H1 (cell line): ENCODE data around the gene SGPP2. TPM values are rescaled to one million over a fixed set of nuclear protein-coding genes. Genes with fewer than 3 reads are reported as not detected.

Experiments used
- CTCF ChIA-PET: fragments of 300-600 bp; sonication (Branson Sonifier 250); formaldehyde crosslinking; loops from one replicate; lab custom pipeline; 2021; ENCODE audit not compliant: partially characterized antibody; lab: Charles Lee
- POLR2A ChIA-PET: fragments of 300-600 bp; sonication (Branson Sonifier 250); formaldehyde crosslinking; loops from one replicate; lab custom pipeline; 2021; ENCODE audit warnings: inconsistent platforms; ENCODE audit not compliant: partially characterized antibody; lab: Charles Lee
- DNase-seq, 2 experiments: peaks; one replicate each; pipeline versions ENCODE4 v3.0.0 to v3.0.0-alpha.2; 2010 to 2022; ENCODE audit warnings: low spot score in 2 of 2, low read depth in 1 of 2, mixed read lengths in 1 of 2
- FAIRE-seq: peaks from 2 replicates; lab custom pipeline; 2011; peaks lifted over from hg19 to GRCh38; lab: Jason Lieb, UNC
- H2AFZ ChIP-seq: 2 replicates; pipeline ENCODE4 v1.8.1; 2012; ENCODE audit warnings: low read length, inconsistent platforms
- H2AK5ac ChIP-seq: 2 replicates; pipeline ENCODE4 v1.6.1; 2013; ENCODE audit warnings: low read depth, low read length
- H2BK120ac ChIP-seq: replicated peaks from 2 replicates; pipeline ENCODE3; 2013; ENCODE audit warnings: low read depth, low read length, inconsistent platforms
- H2BK12ac ChIP-seq: 2 replicates; pipeline ENCODE4 v1.6.1; 2013; ENCODE audit warnings: low read depth, low read length
- H2BK15ac ChIP-seq: 2 replicates; pipeline ENCODE4 v1.6.1; 2013; ENCODE audit warnings: low read length
- H2BK20ac ChIP-seq: 2 replicates; pipeline ENCODE4 v1.6.1; 2013; ENCODE audit warnings: low read length
- H2BK5ac ChIP-seq: 2 replicates; pipeline ENCODE4 v1.6.1; 2013; ENCODE audit warnings: low read depth, low read length
- H3K14ac ChIP-seq: 2 replicates; pipeline ENCODE4 v1.6.1; 2013; ENCODE audit warnings: inconsistent platforms; ENCODE audit not compliant: insufficient read length
- H3K18ac ChIP-seq: 2 replicates; pipeline ENCODE4 v1.6.1; 2013; ENCODE audit warnings: low read length; ENCODE audit errors: extremely low read depth
- H3K23ac ChIP-seq: 2 replicates; pipeline ENCODE4 v1.6.1; 2013; ENCODE audit warnings: inconsistent platforms; ENCODE audit not compliant: insufficient read length
- H3K23me2 ChIP-seq: 2 replicates; pipeline ENCODE4 v1.6.1; 2013; ENCODE audit warnings: low read depth, low read length
- H3K27ac ChIP-seq: 2 replicates; pipeline ENCODE4 v1.6.1; 2011; ENCODE audit warnings: low read depth, low read length, inconsistent platforms
- H3K27me3 ChIP-seq, 4 experiments: replicated peaks in 1 of 4; 1 replicate in 1 of 4; 2 replicates in 3 of 4; pipeline versions ENCODE4 v1.6.1 to v1.8.1; 2011 to 2013; ENCODE audit warnings: low read length in 3 of 4, mild to moderate bottlenecking in 3 of 4, inconsistent platforms in 2 of 4, mixed read lengths in 2 of 4, moderate library complexity in 1 of 4; ENCODE audit not compliant: control insufficient read depth in 3 of 4, insufficient read depth in 3 of 4; ENCODE audit errors: extremely low read depth in 1 of 4
- H3K36me3 ChIP-seq, 4 experiments: 2 replicates each; pipeline versions ENCODE4 v1.6.1 to v1.8.1; 2011 to 2013; ENCODE audit warnings: mild to moderate bottlenecking in 4 of 4, low read length in 3 of 4, moderate library complexity in 2 of 4, control low read depth in 1 of 4, inconsistent platforms in 1 of 4; ENCODE audit not compliant: insufficient read depth in 4 of 4, control insufficient read depth in 2 of 4
- H3K4ac ChIP-seq: replicated peaks from 2 replicates; pipeline ENCODE3; 2013; ENCODE audit warnings: low read length, low read depth, mixed read lengths, inconsistent platforms; ENCODE audit not compliant: insufficient read length
- H3K4me1 ChIP-seq, 4 experiments: replicated peaks in 1 of 4; 1 replicate in 1 of 4; 2 replicates in 3 of 4; pipeline versions ENCODE4 v1.6.1 to v1.8.1; 2011 to 2013; ENCODE audit warnings: low read length in 3 of 4, inconsistent platforms in 2 of 4, mixed read lengths in 1 of 4; ENCODE audit not compliant: insufficient read depth in 4 of 4, control insufficient read depth in 3 of 4
- H3K4me2 ChIP-seq, 2 experiments: 2 replicates each; pipeline versions ENCODE4 v1.6.1 to v1.8.1; 2011 to 2013; ENCODE audit warnings: low read depth in 2 of 2, low read length in 2 of 2, control low read depth in 1 of 2, inconsistent platforms in 1 of 2, mild to moderate bottlenecking in 1 of 2; ENCODE audit not compliant: insufficient read depth in 1 of 2
- H3K4me3 ChIP-seq, 4 experiments: fragments of 200-600, 300-600 bp in 1 of 4; sonication (generic), shearing (Covaris generic), sonication (Bioruptor Twin) in 1 of 4; 2 replicates each; pipeline versions ENCODE4 v1.5.1 to v1.8.1; 2011 to 2016; ENCODE audit warnings: low read length in 4 of 4, low read depth in 3 of 4, control low read depth in 2 of 4, inconsistent platforms in 2 of 4, mild to moderate bottlenecking in 2 of 4, mixed read lengths in 1 of 4, moderate library complexity in 1 of 4; ENCODE audit not compliant: insufficient read depth in 2 of 4; ENCODE audit errors: extremely low read depth in 1 of 4
- H3K56ac ChIP-seq: replicated peaks from 2 replicates; pipeline ENCODE3; 2013; ENCODE audit warnings: low read depth, mild to moderate bottlenecking, mixed read lengths, low read length, inconsistent platforms; ENCODE audit not compliant: insufficient read length
- H3K79me1 ChIP-seq: 2 replicates; pipeline ENCODE4 v1.6.1; 2013; ENCODE audit warnings: low read depth, low read length, control low read depth
- H3K79me2 ChIP-seq, 2 experiments: 2 replicates each; pipeline versions ENCODE4 v1.6.1 to v1.8.1; 2012 to 2013; ENCODE audit warnings: low read length in 2 of 2, mild to moderate bottlenecking in 2 of 2, inconsistent platforms in 1 of 2; ENCODE audit not compliant: insufficient read depth in 2 of 2, control insufficient read depth in 1 of 2
- H3K9ac ChIP-seq, 4 experiments: replicated peaks in 1 of 4; 1 replicate in 1 of 4; 2 replicates in 3 of 4; pipeline versions ENCODE4 v1.6.1 to v1.8.1; 2011 to 2013; ENCODE audit warnings: low read depth in 3 of 4, low read length in 3 of 4, control low read depth in 2 of 4, mild to moderate bottlenecking in 2 of 4, moderate library complexity in 2 of 4, inconsistent platforms in 1 of 4; ENCODE audit errors: extremely low read depth in 1 of 4
- H3K9me3 ChIP-seq, 2 experiments: 2 replicates each; pipeline versions ENCODE4 v1.6.1 to v1.8.1; 2012 to 2013; ENCODE audit warnings: mild to moderate bottlenecking in 2 of 2, moderate library complexity in 2 of 2, control low read depth in 1 of 2, inconsistent platforms in 1 of 2, low read depth in 1 of 2, low read length in 1 of 2, mixed read lengths in 1 of 2; ENCODE audit not compliant: insufficient read depth in 2 of 2
- H4K20me1 ChIP-seq, 2 experiments: replicated peaks in 1 of 2; 2 replicates each; pipeline versions ENCODE3 to v1.8.1; 2011 to 2013; ENCODE audit warnings: inconsistent platforms in 2 of 2, low read length in 2 of 2, mild to moderate bottlenecking in 1 of 2; ENCODE audit not compliant: insufficient read depth in 2 of 2, control insufficient read depth in 1 of 2
- H4K5ac ChIP-seq: 2 replicates; pipeline ENCODE4 v1.6.1; 2013; ENCODE audit warnings: low read length, low read depth, mixed read lengths, inconsistent platforms; ENCODE audit not compliant: insufficient read length
- H4K8ac ChIP-seq: 2 replicates; pipeline ENCODE4 v1.8.0; 2013; ENCODE audit warnings: mild to moderate bottlenecking, moderate library complexity, low read length, inconsistent platforms; ENCODE audit not compliant: insufficient read depth; ENCODE audit errors: extremely low read depth
- H4K91ac ChIP-seq: replicated peaks from 2 replicates; pipeline ENCODE3; 2013; ENCODE audit warnings: low read length, mixed read lengths, inconsistent platforms; ENCODE audit not compliant: insufficient read length
- CTCF ChIP-seq, 3 experiments: IDR thresholded peaks; 1 replicate in 2 of 3; 2 replicates in 1 of 3; pipeline versions ENCODE4 v1.5.1 to v1.6.1; 2011; ENCODE audit warnings: low read length in 3 of 3, mild to moderate bottlenecking in 3 of 3, inconsistent platforms in 2 of 3, low read depth in 1 of 3, moderate library complexity in 1 of 3; ENCODE audit not compliant: insufficient read depth in 1 of 3; ENCODE audit errors: control extremely low read depth in 1 of 3
- GABPA ChIP-seq: IDR thresholded peaks from 2 replicates; pipeline ENCODE4 v1.6.1; 2011; ENCODE audit warnings: mild to moderate bottlenecking, low read length, moderate library complexity, borderline replicate concordance; ENCODE audit not compliant: insufficient read depth
- RAD21 ChIP-seq, 2 experiments: IDR thresholded peaks in 1 of 2; conservative IDR thresholded peaks in 1 of 2; 2 replicates each; pipeline ENCODE4 v1.6.1; 2011; ENCODE audit warnings: low read depth in 2 of 2, low read length in 2 of 2, improper control_type of control experiment in 1 of 2, inconsistent platforms in 1 of 2, mild to moderate bottlenecking in 1 of 2, moderate library complexity in 1 of 2
- WGBS, 2 experiments: shearing (Covaris generic) in 1 of 2; methylation state at CpG; one replicate each; pipeline versions ENCODE4 v1.1.6 to v1.1.7; 2013 to 2015; ENCODE audit warnings: low lambda C conversion rate in 2 of 2, mixed read lengths in 2 of 2, inconsistent platforms in 1 of 2, low coverage in 1 of 2, missing lambda C conversion rate in 1 of 2; ENCODE audit not compliant: insufficient replicate concordance in 2 of 2, insufficient coverage in 1 of 2, insufficient read length in 1 of 2; ENCODE audit errors: extremely low coverage in 1 of 2, missing lambda C conversion rate in 1 of 2; 5-methylcytosine and 5-hydroxymethylcytosine counted together
- polyA plus RNA-seq, 7 experiments: library from polyadenylated mRNA; depleted of rRNA in 3 of 7; stranded (reverse) in 5 of 7; unstranded in 2 of 7; fragments of >200 nt in 5 of 7; fragments of 200-250 nt in 2 of 7; gene quantifications; 1 replicate in 5 of 7; 2 replicates in 1 of 7; 4 replicates in 1 of 7; pipeline versions ENCODE4 v1.2.1 to v1.2.3, GENCODE V29; 2011 to 2013; ENCODE audit warnings: missing spikeins in 2 of 7, mixed read lengths in 2 of 7
- total RNA-seq: library from RNA; stranded (reverse); fragmentation: NEBNext Ultra II Directional; extraction: Animal tissue kit (Norgen Biotek cat#: 25700); gene quantifications from 2 replicates; pipeline ENCODE4 v1.2.1, GENCODE V29; 2021

The SGPP2 gene
- total and polyA plus RNA-seq, 2 of the 8 experiments (the other 6 are each of a cell fraction or from before 2014, with no cell fraction given), result 0.29 TPM; not detected in 1

GRCh38 chr2:222561817-222562645, 137.7 kb downstream of the SGPP2 start:
- H3K4me3 ChIP-seq, result no peak overlapping the region
- DNase-seq (peak; percentile 29 to 70), FAIRE-seq (peak; percentile 92)
- H3K9ac ChIP-seq, result no peak overlapping the region
- no peak overlapping the region for H3K23ac ChIP-seq
- H4K8ac ChIP-seq, result no peak overlapping the region
- H2AK5ac ChIP-seq, result no peak overlapping the region
- POLR2A ChIA-PET, result no interaction called here
- CTCF ChIA-PET, result interaction anchor here (0.6 to 3.9 kb wide), 64 partner anchors 8 to 1324 kb away, joined by 3 to 22 read pairs (median 4); a partner anchor contains a TSS
- H3K14ac ChIP-seq, result no peak overlapping the region
- WGBS, 2 experiments, result 60% methylated on average over 6 of the region's 6 CpGs; no CpG with 5 or more reads in 1 of the 2 experiments
- no peak overlapping the region for H2BK120ac ChIP-seq
- H3K4me1 ChIP-seq, result no peaks in the 10 kb centered on the region
- H3K27me3 ChIP-seq, result no peaks in the 10 kb centered on the region; a peak in 1 of 7 replicates
- no peak overlapping the region for H3K56ac ChIP-seq
- H3K36me3 ChIP-seq, result peaks cover 0 to 3% (median 0%) of the 10 kb centered on the region in 4 experiments; a peak in 2 of 8 replicates
- H2BK5ac ChIP-seq, result no peak overlapping the region
- H2AFZ ChIP-seq, result no peak overlapping the region
- peak; percentile 37 to 78 (median 78) for TF ChIP-seq CTCF (IDR thresholded peaks at IDR 0.05; ENCODE audit: control extremely low read depth in 1 of 3, insufficient read depth in 1 of 3, low read depth in 1 of 3, low read length in 3 of 3)
- TF ChIP-seq GABPA, result no peak
- peak; percentile 92 to 96 for TF ChIP-seq RAD21 (IDR thresholded peaks at IDR 0.05 in 1 of 2, conservative IDR thresholded peaks at IDR 0.05 in 1 of 2; ENCODE audit: low read depth in 2 of 2, low read length in 2 of 2)
- H2BK12ac ChIP-seq, result no peak overlapping the region
- H4K91ac ChIP-seq, result no peak overlapping the region
- no peak overlapping the region for H3K4me2 ChIP-seq
- no peaks in the 10 kb centered on the region for H3K79me1 ChIP-seq
- H3K18ac ChIP-seq, result no peak overlapping the region
- no peak overlapping the region for H3K4ac ChIP-seq
- no peak overlapping the region for H3K27ac ChIP-seq
- H3K79me2 ChIP-seq, result no peaks in the 10 kb centered on the region
- H4K5ac ChIP-seq, result no peak overlapping the region
- no peak overlapping the region for H2BK15ac ChIP-seq
- peaks cover 0 to 4% of the 10 kb centered on the region in 2 experiments for H4K20me1 ChIP-seq
- no peaks in the 10 kb centered on the region for H3K9me3 ChIP-seq
- no peak overlapping the region for H2BK20ac ChIP-seq
- no peaks in the 10 kb centered on the region for H3K23me2 ChIP-seq
